Neural cell (in vitro differentiated cells): ENCODE results near the gene ZBTB40.

Experiments
- MXI1 ChIP-seq: fragments of 450-650 bp; conservative IDR thresholded peaks from 2 replicates; pipeline ENCODE4 v1.6.1; 2014; ENCODE audit warnings: antibody characterized with exemption, mild to moderate bottlenecking; ENCODE audit not compliant: poor library complexity, severe bottlenecking
- POLR2AphosphoS5 ChIP-seq: IDR thresholded peaks from 2 replicates; pipeline ENCODE4 v1.6.1; 2012
- TF ChIP-seq, protein P1 (sequence below): fragments of 450-650 bp; IDR thresholded peaks from 2 replicates; pipeline ENCODE4 v1.5.1; 2014; ENCODE audit warnings: antibody characterized with exemption, mild to moderate bottlenecking, moderate library complexity; ENCODE audit not compliant: poor library complexity, severe bottlenecking

DNA sequence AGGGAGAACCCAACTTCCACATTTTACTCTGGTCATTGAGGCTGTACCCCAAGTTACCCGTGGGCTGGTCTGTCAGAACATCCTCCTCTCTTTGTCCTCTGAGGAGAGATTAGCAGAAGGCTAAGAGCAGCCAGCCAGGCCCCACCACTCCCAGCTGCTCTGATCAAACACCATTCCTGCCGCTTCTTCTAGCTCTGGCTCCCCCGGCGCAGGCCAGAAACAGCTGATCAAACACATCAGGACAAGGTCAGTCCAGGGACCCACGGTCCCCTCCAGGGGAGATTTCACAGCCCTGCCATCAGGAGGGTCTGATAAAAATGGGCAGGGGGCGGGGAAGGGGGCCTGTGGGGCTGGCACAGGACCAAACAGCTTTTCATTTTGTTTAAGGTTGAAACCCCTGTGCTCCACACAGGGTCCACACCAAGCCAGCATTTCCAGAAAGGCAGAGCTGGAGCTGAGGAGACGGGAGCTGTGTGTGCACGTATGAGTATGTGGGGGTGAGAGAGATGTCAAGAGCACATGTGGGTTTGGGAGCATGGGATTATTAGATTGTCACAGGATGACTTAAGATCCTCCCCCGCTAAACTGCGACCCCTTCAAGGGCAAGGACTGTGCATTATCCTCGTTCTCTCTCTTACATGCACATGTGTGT, 81.7 kb downstream of the ZBTB40 start:
- TF ChIP-seq, protein P1, sequence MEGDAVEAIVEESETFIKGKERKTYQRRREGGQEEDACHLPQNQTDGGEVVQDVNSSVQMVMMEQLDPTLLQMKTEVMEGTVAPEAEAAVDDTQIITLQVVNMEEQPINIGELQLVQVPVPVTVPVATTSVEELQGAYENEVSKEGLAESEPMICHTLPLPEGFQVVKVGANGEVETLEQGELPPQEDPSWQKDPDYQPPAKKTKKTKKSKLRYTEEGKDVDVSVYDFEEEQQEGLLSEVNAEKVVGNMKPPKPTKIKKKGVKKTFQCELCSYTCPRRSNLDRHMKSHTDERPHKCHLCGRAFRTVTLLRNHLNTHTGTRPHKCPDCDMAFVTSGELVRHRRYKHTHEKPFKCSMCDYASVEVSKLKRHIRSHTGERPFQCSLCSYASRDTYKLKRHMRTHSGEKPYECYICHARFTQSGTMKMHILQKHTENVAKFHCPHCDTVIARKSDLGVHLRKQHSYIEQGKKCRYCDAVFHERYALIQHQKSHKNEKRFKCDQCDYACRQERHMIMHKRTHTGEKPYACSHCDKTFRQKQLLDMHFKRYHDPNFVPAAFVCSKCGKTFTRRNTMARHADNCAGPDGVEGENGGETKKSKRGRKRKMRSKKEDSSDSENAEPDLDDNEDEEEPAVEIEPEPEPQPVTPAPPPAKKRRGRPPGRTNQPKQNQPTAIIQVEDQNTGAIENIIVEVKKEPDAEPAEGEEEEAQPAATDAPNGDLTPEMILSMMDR, result no peak
- TF ChIP-seq POLR2AphosphoS5 (no peak), MXI1 (no peak)
